Measurements from ENCODE around the gene CSF3R. TPM values are rescaled to one million over a fixed set of nuclear protein-coding genes. Genes with fewer than 3 reads are reported as not detected.

Gene CSF3R
- total and polyA plus RNA-seq, 8 donors: 5.7 to 334 (median 10.7) TPM

- no peak for ATAC-seq
- peaks cover 3 to 13% of the 10 kb centered on the region in 2 donors for H3K4me1 ChIP-seq
- intact Hi-C loops (cut with DNase I): no loop called here
- DNase-seq: no peak
- H3K27ac ChIP-seq: no peak overlapping the region
- no peaks in the 10 kb centered on the region for H3K9me3 ChIP-seq
- H3K27me3 ChIP-seq: no peaks in the 10 kb centered on the region
- TF ChIP-seq CTCF (IDR thresholded peaks at IDR 0.05): no peak
- H3K4me3 ChIP-seq: no peak overlapping the region
- no peaks in the 10 kb centered on the region for H3K36me3 ChIP-seq
Measured at GRCh38 chr1:36443297-36443696, 39.4 kb downstream of the CSF3R start.

- TF ChIP-seq CTCF (IDR thresholded peaks at IDR 0.05): no peak
- no peak for DNase-seq
Measured at GRCh38 chr1:36442337-36442736, 40.4 kb downstream of the CSF3R start.

GRCh38 chr1:36440646-36441045 is 42.1 kb downstream of the CSF3R start:
- H3K36me3 ChIP-seq: no peaks in the 10 kb centered on the region
- TF ChIP-seq CTCF (IDR thresholded peaks at IDR 0.05): no peak
- peak overlapping the region in 1 of 2 donors; percentile 19 for H3K27ac ChIP-seq
- DNase-seq: no peak
- no peaks in the 10 kb centered on the region for H3K27me3 ChIP-seq
- intact Hi-C loops (cut with DNase I): no loop called here
- H3K4me1 ChIP-seq: peaks cover 0 to 3% of the 10 kb centered on the region in 2 donors
- peak; percentile 15 for ATAC-seq
- no peak overlapping the region for H3K4me3 ChIP-seq
- no peaks in the 10 kb centered on the region for H3K9me3 ChIP-seq

More at GRCh38 chr1:36442337-36442736, 40.4 kb downstream of the CSF3R start:
- no peaks in the 10 kb centered on the region for H3K27me3 ChIP-seq
- H3K36me3 ChIP-seq: no peaks in the 10 kb centered on the region
- no peak overlapping the region for H3K4me3 ChIP-seq
- H3K9me3 ChIP-seq: no peaks in the 10 kb centered on the region
- ATAC-seq: no peak
- peaks cover 3 to 10% of the 10 kb centered on the region in 2 donors for H3K4me1 ChIP-seq
- intact Hi-C loops (cut with DNase I): no loop called here
- H3K27ac ChIP-seq: no peak overlapping the region

- H3K4me3 ChIP-seq: no peak overlapping the region
- ATAC-seq: peak; percentile 74
- peaks cover 0 to 3% of the 10 kb centered on the region in 2 donors for H3K4me1 ChIP-seq
- H3K27ac ChIP-seq: peak overlapping the region in 1 of 2 donors; percentile 19
- intact Hi-C loops (cut with DNase I): no loop called here
- H3K36me3 ChIP-seq: no peaks in the 10 kb centered on the region
- no peak for DNase-seq
- H3K27me3 ChIP-seq: no peaks in the 10 kb centered on the region
- H3K9me3 ChIP-seq: no peaks in the 10 kb centered on the region
- TF ChIP-seq CTCF (IDR thresholded peaks at IDR 0.05): no peak
Measured at GRCh38 chr1:36440044-36440443, 42.7 kb downstream of the CSF3R start.

- Histone ChIP-seq H3K9me3 (no peaks in the 10 kb centered on the region), H3K36me3 (no peaks in the 10 kb centered on the region), H3K4me3 (no peak overlapping the region), H3K27ac (no peak overlapping the region), H3K4me1 (peaks cover under 1 to 3% of the 10 kb centered on the region in 2 donors), H3K27me3 (no peaks in the 10 kb centered on the region)
- no peak for ATAC-seq
- no peak for DNase-seq
- intact Hi-C loops (cut with DNase I): no loop called here
- no peak for TF ChIP-seq CTCF (IDR thresholded peaks at IDR 0.05)
Measured at GRCh38 chr1:36438715-36439114, 44.0 kb downstream of the CSF3R start.

Data from left lung (tissue), 10 donors.